ENCODE data around the gene S100A3.
"Not testable (repeated sequence)": the region's sequence is repeated elsewhere in the genome, so short reads cannot be mapped to it uniquely, and the experiment has no call there.

The S100A3 gene

GRCh38 chr1:153577138-153577537 lies 28.1 kb upstream of the S100A3 start:
- no peak overlapping the region for H3K4me3 ChIP-seq (ENCODE audit: low read depth, low read length)
- TF ChIP-seq CTCF (IDR thresholded peaks at IDR 0.05; ENCODE audit: insufficient read depth, low read depth, low read length, missing control alignments): no peak
- no peak for DNase-seq (ENCODE audit: low read depth)

DNA sequence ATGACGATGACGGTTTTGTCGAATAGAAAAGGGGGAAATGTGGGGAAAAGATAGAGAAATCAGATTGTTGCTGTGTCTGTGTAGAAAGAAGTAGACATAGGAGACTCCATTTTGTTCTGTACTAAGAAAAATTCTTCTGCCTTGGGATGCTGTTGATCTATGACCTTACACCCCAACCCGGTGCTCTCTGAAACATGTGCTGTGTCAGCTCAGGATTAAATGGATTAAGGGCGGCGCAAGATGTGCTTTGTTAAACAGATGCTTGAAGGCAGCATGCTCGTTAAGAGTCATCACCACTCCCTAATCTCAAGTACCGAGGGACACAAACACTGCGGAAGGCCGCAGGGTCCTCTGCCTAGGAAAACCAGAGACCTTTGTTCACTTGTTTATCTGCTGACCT lies 26.4 kb upstream of the S100A3 start:
- not testable (repeated sequence) for DNase-seq (ENCODE audit: low read depth); H3K4me3 ChIP-seq (ENCODE audit: low read depth, low read length)

GRCh38 chr1:153575081-153575491 lies 26.0 kb upstream of the S100A3 start:
- not testable (repeated sequence) for H3K4me3 ChIP-seq (ENCODE audit: low read depth, low read length); DNase-seq (ENCODE audit: low read depth)

DNA sequence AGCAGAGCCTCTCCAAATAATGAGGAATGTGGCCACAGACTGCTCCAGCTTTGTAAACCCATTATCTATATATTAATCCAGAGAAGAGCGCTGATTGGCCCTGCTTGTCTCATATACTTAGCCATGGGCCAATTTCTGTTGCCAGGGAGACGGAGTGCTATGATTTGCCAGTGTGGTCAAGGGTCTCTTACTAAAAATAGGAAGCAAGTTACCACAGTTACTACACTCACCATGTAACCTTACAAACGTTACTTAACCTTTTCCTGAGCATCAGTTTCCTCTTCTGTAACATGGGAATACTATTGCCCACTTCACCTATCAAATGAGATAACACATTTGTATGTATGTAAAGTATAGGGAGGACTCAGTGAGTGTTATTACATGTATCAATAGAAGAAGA lies 24.3 kb upstream of the S100A3 start:
- no peak for DNase-seq (ENCODE audit: low read depth)
- no peak overlapping the region for H3K4me3 ChIP-seq (ENCODE audit: low read depth, low read length)
- TF ChIP-seq CTCF (IDR thresholded peaks at IDR 0.05; ENCODE audit: insufficient read depth, low read depth, low read length, missing control alignments): no peak

DNA sequence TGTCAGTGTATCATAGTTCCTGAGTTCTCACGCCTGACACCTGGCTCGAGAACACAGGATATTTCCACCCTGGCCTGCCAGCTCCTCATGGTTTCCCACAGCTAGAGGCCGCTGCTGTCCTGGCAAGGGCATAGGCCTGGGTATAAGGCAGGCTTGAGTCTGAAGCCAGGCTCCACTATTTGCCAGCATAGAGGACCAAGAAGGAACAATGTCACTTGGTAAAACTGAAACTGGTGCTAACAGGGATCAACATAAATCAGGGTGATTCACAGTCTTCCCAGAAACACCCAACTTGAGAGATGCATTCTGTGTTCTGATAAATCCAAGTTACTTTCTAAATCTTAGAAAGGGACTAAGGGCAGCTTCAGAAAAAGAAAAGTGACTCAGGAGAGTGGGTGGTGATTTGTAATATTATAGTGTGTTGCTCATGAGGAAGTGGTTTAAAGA lies 23.5 kb upstream of the S100A3 start:
- TF ChIP-seq CTCF (IDR thresholded peaks at IDR 0.05; ENCODE audit: insufficient read depth, low read depth, low read length, missing control alignments): peak; percentile 76
- peak; percentile 73 for DNase-seq (ENCODE audit: low read depth)

GRCh38 chr1:153571706-153572105 lies 22.6 kb upstream of the S100A3 start:
- no peak for TF ChIP-seq CTCF (IDR thresholded peaks at IDR 0.05; ENCODE audit: insufficient read depth, low read depth, low read length, missing control alignments)
- no peak overlapping the region for H3K4me3 ChIP-seq (ENCODE audit: low read depth, low read length)
- DNase-seq (ENCODE audit: low read depth): no peak

More for the DNA sequence above, 23.5 kb upstream of the S100A3 start:
- no peak overlapping the region for H3K4me3 ChIP-seq (ENCODE audit: low read depth, low read length)

DNA sequence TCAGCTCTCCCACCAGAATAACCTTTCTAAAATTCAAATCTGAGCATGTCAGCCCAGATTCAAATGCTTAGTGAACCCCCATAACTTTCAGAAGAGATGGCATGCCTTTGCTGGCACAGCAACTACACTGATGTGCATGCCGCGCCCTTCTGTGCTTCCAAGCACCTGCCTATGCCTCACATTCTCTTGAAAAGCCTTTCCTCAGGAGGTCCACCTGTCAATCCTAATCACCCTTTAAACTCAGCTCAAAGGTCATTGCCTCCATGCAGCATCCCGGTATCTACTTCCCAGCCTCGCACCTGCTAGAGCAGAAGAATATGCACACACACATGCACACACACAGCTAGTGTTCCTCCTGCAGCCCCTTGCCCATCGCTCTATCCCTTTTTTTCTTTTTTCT lies 21.8 kb upstream of the S100A3 start:
- no peak for DNase-seq (ENCODE audit: low read depth)
- no peak overlapping the region for H3K4me3 ChIP-seq (ENCODE audit: low read depth, low read length)
- TF ChIP-seq CTCF (IDR thresholded peaks at IDR 0.05; ENCODE audit: insufficient read depth, low read depth, low read length, missing control alignments): no peak

DNA sequence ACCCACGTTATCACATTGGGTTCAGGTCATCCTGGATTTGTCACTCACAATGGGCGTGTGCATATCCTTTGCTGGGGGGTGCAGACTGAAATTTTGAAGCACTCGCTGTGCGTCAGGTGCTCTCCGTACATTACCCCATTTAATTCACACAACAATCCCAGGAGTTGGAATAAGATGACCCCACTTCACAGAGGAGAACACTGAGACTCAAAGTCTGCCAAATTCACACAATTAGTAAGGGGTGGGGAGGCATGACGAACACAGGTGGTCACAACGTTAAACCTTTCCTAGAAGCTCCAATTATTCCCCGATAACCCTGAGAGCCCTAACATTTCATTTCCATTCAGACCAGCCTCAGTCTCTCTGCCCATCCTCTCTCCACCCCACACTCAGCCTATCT lies 20.4 kb upstream of the S100A3 start:
- DNase-seq (ENCODE audit: low read depth): no peak
- no peak for TF ChIP-seq CTCF (IDR thresholded peaks at IDR 0.05; ENCODE audit: insufficient read depth, low read depth, low read length, missing control alignments)
- no peak overlapping the region for H3K4me3 ChIP-seq (ENCODE audit: low read depth, low read length)
